ENCODE data around the gene DELE1.

DELE1 gene

DNA sequence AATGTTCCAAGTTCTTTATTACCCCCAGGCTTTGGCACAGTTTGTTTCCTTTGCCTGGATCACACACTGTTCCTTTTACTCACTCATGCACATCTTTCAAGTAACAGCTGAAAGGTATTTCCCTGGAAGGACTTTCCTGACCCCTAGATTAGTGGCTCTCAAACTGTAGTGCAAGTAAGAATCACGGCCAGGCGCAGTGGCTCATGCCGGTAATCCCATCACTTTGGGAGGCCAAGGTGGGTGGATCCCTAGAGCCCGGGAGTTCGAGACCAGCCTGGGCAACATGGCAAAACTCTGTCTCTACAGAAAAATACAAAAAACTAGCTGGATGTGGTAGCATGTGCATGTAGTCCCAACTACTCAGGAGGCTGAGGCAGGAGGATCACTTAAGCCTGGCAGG lies 19.1 kb upstream of the DELE1 start:
- Histone ChIP-seq H2AFZ (ENCODE audit: low read depth, low read length) (no peak overlapping the region), H3K4me1 (ENCODE audit: insufficient read depth, low read length) (no peaks in the 10 kb centered on the region), H3K36me3 (ENCODE audit: insufficient read depth, low read length) (no peaks in the 10 kb centered on the region), H3K9me3 (ENCODE audit: low read length) (no peaks in the 10 kb centered on the region), H3K4me3 (ENCODE audit: low read length) (no peak overlapping the region), H3K27me3 (ENCODE audit: insufficient read depth, low read length) (no peaks in the 10 kb centered on the region)

- Histone ChIP-seq H3K4me1 (ENCODE audit: insufficient read depth, low read length) (no peaks in the 10 kb centered on the region), H3K27me3 (ENCODE audit: insufficient read depth, low read length) (no peaks in the 10 kb centered on the region), H3K4me3 (ENCODE audit: low read length) (no peak overlapping the region), H2AFZ (ENCODE audit: low read depth, low read length) (no peak overlapping the region), H3K36me3 (ENCODE audit: insufficient read depth, low read length) (no peaks in the 10 kb centered on the region), H3K9me3 (ENCODE audit: low read length) (no peaks in the 10 kb centered on the region)
These were observed 17.2 kb upstream of the DELE1 start for GRCh38 chr5:141906517-141906916.

DNA sequence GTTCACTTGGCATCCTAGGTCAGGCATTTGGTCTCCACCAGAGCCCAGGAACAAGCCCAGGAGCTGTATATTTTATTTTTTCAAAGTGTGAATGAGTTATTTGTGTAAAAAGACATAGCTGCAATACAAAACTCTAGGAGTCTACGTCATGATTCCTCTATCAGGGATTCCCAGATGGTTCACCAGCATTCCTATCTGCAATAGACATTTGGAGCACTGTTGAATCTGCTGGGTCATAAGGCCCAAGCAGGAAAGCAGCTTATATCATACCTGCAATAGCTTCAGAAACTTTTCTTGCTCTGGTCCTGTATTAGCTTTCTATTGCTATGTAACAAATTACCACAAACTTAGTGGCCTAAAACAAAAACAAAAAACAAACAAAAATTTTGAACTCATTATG lies 16.7 kb upstream of the DELE1 start:
- no peak overlapping the region for H3K4me3 ChIP-seq (ENCODE audit: low read length)
- H3K4me1 ChIP-seq (ENCODE audit: insufficient read depth, low read length), result no peaks in the 10 kb centered on the region
- H3K36me3 ChIP-seq (ENCODE audit: insufficient read depth, low read length), result no peaks in the 10 kb centered on the region
- H3K27me3 ChIP-seq (ENCODE audit: insufficient read depth, low read length), result no peaks in the 10 kb centered on the region
- H3K9me3 ChIP-seq (ENCODE audit: low read length), result no peaks in the 10 kb centered on the region
- no peak overlapping the region for H2AFZ ChIP-seq (ENCODE audit: low read depth, low read length)

DNA sequence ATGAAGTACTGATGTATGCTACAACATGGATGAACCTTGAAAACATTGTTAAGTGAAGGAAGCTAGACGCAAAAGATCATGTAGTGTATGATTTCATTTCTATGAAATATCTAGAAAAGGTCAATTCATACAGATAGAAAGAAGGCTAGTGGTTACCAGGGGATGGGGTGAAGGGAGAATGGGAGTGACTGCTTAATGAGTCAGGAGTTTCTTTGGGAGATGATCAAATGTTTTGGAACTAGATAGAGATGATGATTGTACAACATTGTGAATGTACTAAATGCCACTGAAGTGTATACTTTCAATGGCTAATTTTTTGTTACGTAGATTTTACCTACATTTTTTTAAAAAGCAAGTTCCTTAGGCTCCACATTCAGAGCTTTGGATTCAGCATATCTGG lies 14.9 kb upstream of the DELE1 start:
- no peaks in the 10 kb centered on the region for H3K36me3 ChIP-seq (ENCODE audit: insufficient read depth, low read length)
- no peak overlapping the region for H2AFZ ChIP-seq (ENCODE audit: low read depth, low read length)
- H3K27me3 ChIP-seq (ENCODE audit: insufficient read depth, low read length), result no peaks in the 10 kb centered on the region
- H3K4me1 ChIP-seq (ENCODE audit: insufficient read depth, low read length), result peaks cover 1% of the 10 kb centered on the region
- no peak overlapping the region for H3K4me3 ChIP-seq (ENCODE audit: low read length)
- no peaks in the 10 kb centered on the region for H3K9me3 ChIP-seq (ENCODE audit: low read length)

DNA sequence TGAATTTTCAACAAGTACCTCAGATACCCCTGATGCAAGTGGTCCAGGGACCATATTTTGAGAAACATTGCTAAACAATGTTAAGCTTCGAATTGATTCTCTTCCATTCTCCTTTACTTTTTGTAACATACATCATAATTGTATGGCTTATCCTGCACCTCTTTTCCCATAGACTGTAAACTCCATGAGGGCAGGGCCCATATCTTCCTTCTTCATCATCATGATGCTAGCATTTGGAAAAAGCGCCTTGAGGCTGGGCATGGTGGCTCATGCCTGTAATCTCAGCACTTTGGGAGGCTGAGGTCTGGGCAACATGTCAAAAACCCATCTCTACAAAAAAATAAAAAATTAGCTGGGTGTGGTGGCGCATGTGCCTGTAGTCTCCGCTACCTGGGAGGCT lies 14.5 kb upstream of the DELE1 start:
- H3K9me3 ChIP-seq (ENCODE audit: low read length), result no peaks in the 10 kb centered on the region
- peaks cover 5% of the 10 kb centered on the region for H3K4me1 ChIP-seq (ENCODE audit: insufficient read depth, low read length)
- no peaks in the 10 kb centered on the region for H3K36me3 ChIP-seq (ENCODE audit: insufficient read depth, low read length)
- no peaks in the 10 kb centered on the region for H3K27me3 ChIP-seq (ENCODE audit: insufficient read depth, low read length)
- no peak overlapping the region for H2AFZ ChIP-seq (ENCODE audit: low read depth, low read length)
- no peak overlapping the region for H3K4me3 ChIP-seq (ENCODE audit: low read length)

GRCh38 chr5:141910271-141910673 lies 13.4 kb upstream of the DELE1 start:
- peaks cover 5% of the 10 kb centered on the region for H3K4me1 ChIP-seq (ENCODE audit: insufficient read depth, low read length)
- no peaks in the 10 kb centered on the region for H3K36me3 ChIP-seq (ENCODE audit: insufficient read depth, low read length)
- H3K4me3 ChIP-seq (ENCODE audit: low read length), result no peak overlapping the region
- H3K9me3 ChIP-seq (ENCODE audit: low read length), result no peaks in the 10 kb centered on the region
- no peak overlapping the region for H2AFZ ChIP-seq (ENCODE audit: low read depth, low read length)
- no peaks in the 10 kb centered on the region for H3K27me3 ChIP-seq (ENCODE audit: insufficient read depth, low read length)

- Histone ChIP-seq H3K36me3 (ENCODE audit: insufficient read depth, low read length) (no peaks in the 10 kb centered on the region), H3K27me3 (ENCODE audit: insufficient read depth, low read length) (peaks cover 6% of the 10 kb centered on the region), H2AFZ (ENCODE audit: low read depth, low read length) (peak overlapping the region; percentile 58), H3K4me1 (ENCODE audit: insufficient read depth, low read length) (peaks cover 5% of the 10 kb centered on the region), H3K4me3 (ENCODE audit: low read length) (no peak overlapping the region), H3K9me3 (ENCODE audit: low read length) (no peaks in the 10 kb centered on the region)
These were observed 10.0 kb upstream of the DELE1 start for GRCh38 chr5:141913560-141914198.

DNA sequence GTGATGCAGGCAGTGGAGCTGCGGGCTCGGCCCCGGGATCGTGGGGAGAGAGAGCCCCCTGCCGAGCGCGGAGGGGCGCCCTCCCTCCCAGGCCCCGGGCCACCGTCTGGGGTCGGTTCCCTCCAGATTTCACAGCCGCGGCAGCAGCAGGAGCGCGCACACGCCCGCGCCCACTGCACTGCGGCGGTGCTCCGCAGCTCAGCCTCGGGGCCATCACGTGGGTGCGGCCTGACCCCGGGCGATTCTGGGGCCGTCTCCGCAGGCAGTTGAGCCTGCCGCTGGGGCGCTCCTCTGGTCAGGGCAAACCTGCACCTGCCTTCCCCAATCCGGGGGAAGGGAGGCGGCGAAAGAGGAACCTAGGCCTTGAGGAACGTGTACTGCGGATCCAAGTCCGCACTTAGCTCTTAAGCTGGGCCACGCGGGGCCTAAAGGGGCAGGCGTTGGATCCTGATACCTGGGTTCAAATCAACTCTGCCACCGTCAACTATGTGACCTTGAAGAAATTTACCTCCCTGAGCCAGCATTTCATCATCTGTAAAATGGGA lies 9.4 kb upstream of the DELE1 start:
- Histone ChIP-seq H3K9me3 (ENCODE audit: low read length) (no peaks in the 10 kb centered on the region), H3K4me3 (ENCODE audit: low read length) (no peak overlapping the region), H3K4me1 (ENCODE audit: insufficient read depth, low read length) (peaks cover 5% of the 10 kb centered on the region), H3K27me3 (ENCODE audit: insufficient read depth, low read length) (peaks cover 6% of the 10 kb centered on the region), H3K36me3 (ENCODE audit: insufficient read depth, low read length) (no peaks in the 10 kb centered on the region), H2AFZ (ENCODE audit: low read depth, low read length) (peak overlapping the region; percentile 58)

DNA sequence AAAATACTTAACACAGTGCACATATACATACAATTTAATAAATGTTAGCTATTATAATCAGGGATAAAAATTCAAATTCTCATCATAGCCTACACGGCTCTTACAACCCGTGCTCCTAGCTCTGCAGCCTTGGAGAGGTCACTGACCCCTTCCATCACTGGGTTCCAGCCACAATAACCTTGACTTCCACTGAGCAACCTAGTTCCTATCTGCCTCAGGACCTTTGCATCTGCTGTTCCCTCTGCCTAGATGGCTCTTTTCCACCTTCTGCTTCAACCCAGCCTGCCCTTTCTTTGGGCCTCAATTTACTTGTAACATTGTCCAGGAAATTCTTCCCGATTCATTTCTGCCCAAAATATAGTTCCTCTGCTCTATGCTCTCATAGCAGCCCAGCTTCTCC lies 8.9 kb upstream of the DELE1 start:
- Histone ChIP-seq H3K9me3 (ENCODE audit: low read length) (no peaks in the 10 kb centered on the region), H2AFZ (ENCODE audit: low read depth, low read length) (no peak overlapping the region), H3K36me3 (ENCODE audit: insufficient read depth, low read length) (no peaks in the 10 kb centered on the region), H3K27me3 (ENCODE audit: insufficient read depth, low read length) (peaks cover 6% of the 10 kb centered on the region), H3K4me1 (ENCODE audit: insufficient read depth, low read length) (peaks cover 5% of the 10 kb centered on the region), H3K4me3 (ENCODE audit: low read length) (no peak overlapping the region)

GRCh38 chr5:141915881-141916336 lies 7.8 kb upstream of the DELE1 start:
- no peak overlapping the region for H2AFZ ChIP-seq (ENCODE audit: low read depth, low read length)

GRCh38 chr5:141916522-141916921 lies 7.1 kb upstream of the DELE1 start:
- no peak overlapping the region for H3K4me3 ChIP-seq (ENCODE audit: low read length)
- H3K4me1 ChIP-seq (ENCODE audit: insufficient read depth, low read length), result peaks cover 5% of the 10 kb centered on the region
- H3K36me3 ChIP-seq (ENCODE audit: insufficient read depth, low read length), result no peaks in the 10 kb centered on the region
- H3K27me3 ChIP-seq (ENCODE audit: insufficient read depth, low read length), result peaks cover 6% of the 10 kb centered on the region
- H2AFZ ChIP-seq (ENCODE audit: low read depth, low read length), result no peak overlapping the region
- no peaks in the 10 kb centered on the region for H3K9me3 ChIP-seq (ENCODE audit: low read length)

More at GRCh38 chr5:141915881-141916336, 7.8 kb upstream of the DELE1 start:
- Histone ChIP-seq H3K9me3 (ENCODE audit: low read length) (no peaks in the 10 kb centered on the region), H3K4me3 (ENCODE audit: low read length) (no peak overlapping the region), H3K27me3 (ENCODE audit: insufficient read depth, low read length) (peaks cover 6% of the 10 kb centered on the region), H3K36me3 (ENCODE audit: insufficient read depth, low read length) (no peaks in the 10 kb centered on the region), H3K4me1 (ENCODE audit: insufficient read depth, low read length) (peaks cover 5% of the 10 kb centered on the region)

GRCh38 chr5:141917760-141918159 lies 5.9 kb upstream of the DELE1 start:
- Histone ChIP-seq H3K4me3 (ENCODE audit: low read length) (no peak overlapping the region), H3K27me3 (ENCODE audit: insufficient read depth, low read length) (peaks cover 6% of the 10 kb centered on the region), H3K9me3 (ENCODE audit: low read length) (no peaks in the 10 kb centered on the region), H3K36me3 (ENCODE audit: insufficient read depth, low read length) (no peaks in the 10 kb centered on the region), H2AFZ (ENCODE audit: low read depth, low read length) (no peak overlapping the region), H3K4me1 (ENCODE audit: insufficient read depth, low read length) (peaks cover 9% of the 10 kb centered on the region)

- no peak overlapping the region for H3K4me3 ChIP-seq (ENCODE audit: low read length)
- no peaks in the 10 kb centered on the region for H3K9me3 ChIP-seq (ENCODE audit: low read length)
- peaks cover 12% of the 10 kb centered on the region for H3K4me1 ChIP-seq (ENCODE audit: insufficient read depth, low read length)
- no peaks in the 10 kb centered on the region for H3K36me3 ChIP-seq (ENCODE audit: insufficient read depth, low read length)
- peaks cover 6% of the 10 kb centered on the region for H3K27me3 ChIP-seq (ENCODE audit: insufficient read depth, low read length)
- no peak overlapping the region for H2AFZ ChIP-seq (ENCODE audit: low read depth, low read length)
These were observed 4.2 kb upstream of the DELE1 start for GRCh38 chr5:141919218-141920119.

Data from neuron (in vitro differentiated cells).